HG03520 (cell line): ENCODE measurements around the gene CAP2.
"Not testable (repeated sequence)": the region's sequence is repeated elsewhere in the genome, so short reads cannot be mapped to it uniquely, and the experiment has no call there.

Experiments
- ATAC-seq: cut with Tn5 transposase; IDR thresholded peaks from one replicate; pipeline ENCODE4 v1.9.1; 2021; ENCODE audit warnings: mild to moderate bottlenecking, moderate library complexity; ENCODE audit not compliant: unreplicated experiment

Gene CAP2

GRCh38 chr6:17395112-17395511 lies 1.7 kb downstream of the CAP2 start:
- no peak for ATAC-seq

DNA sequence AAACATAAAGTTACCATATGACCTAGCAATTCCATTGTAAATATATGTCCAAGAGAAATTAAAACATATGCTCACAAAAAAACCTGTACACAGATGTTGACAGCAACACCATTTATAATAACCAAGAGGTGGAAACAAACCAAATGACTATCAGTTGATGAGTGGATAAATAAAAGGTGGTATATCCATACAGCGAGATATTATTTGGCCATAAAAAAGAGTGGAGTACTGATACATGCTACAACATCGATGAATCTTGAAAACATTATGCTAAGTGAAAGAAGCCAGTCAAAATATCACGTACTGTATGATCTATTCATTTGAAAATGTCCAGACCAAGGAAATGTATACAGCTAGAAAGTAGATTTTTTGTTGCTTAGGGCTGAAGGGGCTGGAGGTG lies 2.9 kb downstream of the CAP2 start:
- no peak for ATAC-seq

- no peak for ATAC-seq
These were observed 4.4 kb downstream of the CAP2 start for GRCh38 chr6:17397764-17398194.

DNA sequence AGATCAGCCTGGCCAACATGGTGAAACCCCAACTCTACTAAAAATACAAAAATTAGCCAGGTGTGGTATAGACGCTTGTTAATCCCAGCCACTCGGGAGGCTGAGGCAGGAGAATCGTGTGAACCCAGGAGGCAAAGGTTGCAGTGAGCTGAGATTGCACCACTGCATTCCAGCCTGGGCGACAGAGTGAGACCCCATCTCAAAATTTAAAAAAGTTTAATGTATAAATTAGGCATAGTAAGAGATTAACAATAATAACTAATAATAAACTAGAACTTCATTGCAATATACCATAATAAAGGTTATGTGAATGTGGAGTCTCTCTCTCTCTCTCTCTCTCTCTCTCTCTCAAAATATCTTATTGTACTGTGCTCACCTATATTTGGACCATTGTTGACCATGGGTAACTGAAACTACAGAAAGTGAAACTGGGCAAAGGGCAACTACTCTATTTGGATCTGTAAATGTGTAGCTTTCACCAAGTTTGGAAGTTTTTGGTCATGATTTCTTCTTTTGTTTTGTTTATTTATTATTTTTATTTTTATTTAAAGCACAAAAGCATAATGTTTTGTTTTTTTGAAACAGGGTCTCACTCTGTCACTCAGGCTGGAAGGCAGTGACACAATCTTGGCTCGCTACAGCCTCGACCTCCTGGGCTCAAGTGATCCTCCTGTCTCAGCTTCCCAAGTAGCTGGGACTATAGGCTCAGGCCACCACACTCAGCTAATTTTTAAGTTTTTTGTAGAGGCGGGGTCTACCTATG lies 12.0 kb downstream of the CAP2 start:
- not testable (repeated sequence) for ATAC-seq

DNA sequence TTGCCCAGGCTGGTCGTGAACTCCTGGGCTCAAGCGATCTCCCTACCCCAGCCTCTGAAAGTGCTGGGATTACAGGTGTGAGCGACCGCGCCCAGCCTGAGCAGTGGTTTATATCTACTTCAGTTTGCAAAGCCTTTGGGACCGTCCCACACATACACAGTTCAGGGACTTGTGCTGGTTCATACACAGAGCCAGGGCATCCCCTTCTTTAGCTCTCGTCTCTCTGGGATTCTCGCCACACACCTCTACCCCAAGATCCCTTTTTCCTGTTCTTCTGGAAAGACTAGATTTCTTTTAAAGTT lies 12.5 kb downstream of the CAP2 start:
- no peak for ATAC-seq

- no peak for ATAC-seq
These were observed 14.7 kb downstream of the CAP2 start for GRCh38 chr6:17408081-17408480.

GRCh38 chr6:17410281-17410680 lies 16.9 kb downstream of the CAP2 start:
- ATAC-seq = no peak

DNA sequence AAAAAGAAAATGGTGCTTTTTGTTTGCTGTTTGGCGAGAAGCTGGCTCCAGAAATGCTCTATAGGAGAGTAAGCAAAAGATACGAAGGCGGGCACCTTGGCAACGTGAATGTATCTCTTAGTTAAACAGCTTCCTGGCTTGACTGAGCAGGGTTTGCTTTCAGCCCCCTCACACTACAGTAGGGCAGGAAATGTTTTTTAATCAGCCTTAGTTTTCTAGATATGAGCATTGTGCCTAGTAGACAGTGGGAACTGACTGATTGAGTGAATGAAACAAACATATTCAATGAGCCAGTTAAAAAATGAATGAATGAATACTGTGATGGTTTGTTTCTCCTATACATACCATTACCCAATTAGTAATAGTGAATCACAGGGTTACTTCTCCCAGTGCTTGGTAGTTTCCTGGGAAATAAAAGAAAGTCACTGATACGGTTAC lies 19.9 kb downstream of the CAP2 start:
- ATAC-seq = no peak

- not testable (repeated sequence) for ATAC-seq
These were observed 21.0 kb downstream of the CAP2 start for GRCh38 chr6:17414395-17414794.

DNA sequence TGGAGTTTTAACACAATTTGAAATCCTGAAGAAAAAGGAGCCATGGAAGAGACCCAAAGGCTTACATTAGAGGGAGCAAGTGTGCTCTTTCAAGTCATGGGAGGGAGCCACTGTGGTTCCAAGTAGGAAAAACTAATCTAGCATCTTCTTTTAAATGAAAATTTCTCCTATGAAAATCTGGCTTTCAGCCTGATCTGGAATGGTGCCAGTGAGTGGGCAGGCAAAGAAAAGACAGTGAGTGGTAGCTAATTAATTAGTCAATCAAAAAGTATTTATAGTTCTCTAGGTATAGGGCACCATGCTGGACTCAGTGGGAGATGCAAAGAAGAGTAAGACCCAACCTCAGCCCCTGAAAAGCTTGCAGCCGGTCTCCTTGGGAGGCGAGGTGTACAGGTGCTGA lies 21.9 kb downstream of the CAP2 start:
- ATAC-seq = no peak

DNA sequence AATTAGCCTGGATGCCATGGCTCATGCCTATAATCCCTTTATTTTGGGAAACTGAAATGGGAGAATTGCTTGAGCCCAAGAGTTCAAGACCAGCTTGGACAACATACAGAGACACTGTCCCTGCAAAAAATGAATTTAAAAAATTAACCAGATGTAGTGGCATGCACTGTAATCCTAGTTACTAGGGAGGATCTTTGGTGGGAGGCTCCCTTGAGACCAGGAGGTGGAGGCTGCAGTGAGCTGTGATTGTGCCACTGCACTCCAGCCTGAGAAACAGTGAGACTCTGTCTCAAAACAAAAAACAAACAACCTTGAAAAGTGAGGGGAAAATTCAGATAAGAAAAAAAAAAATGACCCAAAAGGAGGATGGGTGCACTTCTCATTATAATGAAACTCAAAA lies 23.4 kb downstream of the CAP2 start:
- ATAC-seq = no peak

- no peak for ATAC-seq
These were observed 24.4 kb downstream of the CAP2 start for GRCh38 chr6:17417817-17418216.

- no peak for ATAC-seq
These were observed 25.1 kb downstream of the CAP2 start for GRCh38 chr6:17418281-17419188.

DNA sequence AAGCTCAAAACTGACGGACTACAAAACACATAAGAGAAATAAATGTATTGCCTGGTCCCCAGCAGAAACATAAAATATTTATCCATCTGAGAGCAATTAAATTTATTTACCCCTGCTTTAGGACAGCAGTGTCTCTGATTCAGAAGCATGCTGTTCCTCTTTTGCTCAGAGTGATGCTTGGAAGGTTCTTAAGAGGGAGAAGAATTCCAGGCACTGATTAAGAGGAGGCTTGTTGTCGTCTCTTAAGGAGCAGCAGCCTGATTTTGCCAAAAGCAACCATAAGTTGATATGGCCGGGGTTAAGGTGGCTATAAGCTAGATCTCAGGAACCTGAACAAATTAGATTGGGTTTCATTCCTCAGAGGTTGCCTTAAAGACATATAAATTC lies 25.8 kb downstream of the CAP2 start:
- no peak for ATAC-seq

- no peak for ATAC-seq
These were observed 27.0 kb downstream of the CAP2 start for GRCh38 chr6:17420368-17420767.

DNA sequence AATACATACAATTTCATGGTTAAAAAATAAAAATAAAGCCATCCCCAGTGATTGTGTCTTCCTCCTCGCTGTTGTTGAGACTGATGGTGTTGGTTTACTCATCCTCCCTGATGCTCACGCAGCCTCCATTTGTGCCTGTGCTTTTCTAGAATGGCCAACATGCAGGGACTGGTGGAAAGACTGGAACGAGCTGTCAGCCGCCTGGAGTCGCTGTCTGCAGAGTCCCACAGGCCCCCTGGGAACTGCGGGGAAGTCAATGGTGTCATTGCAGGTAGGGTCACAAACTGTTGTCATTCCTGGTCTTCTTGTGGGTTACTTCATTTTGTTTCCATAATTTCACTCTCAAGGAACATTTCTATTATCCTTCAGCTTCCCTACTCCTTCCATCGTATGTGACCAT lies 28.0 kb downstream of the CAP2 start:
- ATAC-seq = no peak

DNA sequence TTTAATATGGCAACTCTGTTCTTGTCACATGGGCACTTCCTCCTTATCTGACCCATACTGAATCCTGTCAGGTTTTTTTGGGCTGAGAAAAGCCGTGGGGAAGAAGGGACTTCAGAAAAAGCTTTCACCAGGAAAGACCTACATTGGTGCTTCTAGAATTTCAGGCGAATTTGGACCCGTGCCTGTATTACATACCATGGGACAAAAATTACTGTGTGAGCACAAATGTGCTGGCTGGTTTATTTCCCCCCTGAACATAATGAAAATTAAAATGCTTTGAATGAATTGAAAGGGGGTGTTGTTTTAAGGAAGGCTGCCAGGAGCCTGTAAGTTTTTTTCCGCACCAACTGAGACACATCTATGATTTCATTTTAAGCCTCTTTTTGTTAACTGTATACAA lies 29.6 kb downstream of the CAP2 start:
- no peak for ATAC-seq

- no peak for ATAC-seq
These were observed 33.7 kb downstream of the CAP2 start for GRCh38 chr6:17427062-17427461.

DNA sequence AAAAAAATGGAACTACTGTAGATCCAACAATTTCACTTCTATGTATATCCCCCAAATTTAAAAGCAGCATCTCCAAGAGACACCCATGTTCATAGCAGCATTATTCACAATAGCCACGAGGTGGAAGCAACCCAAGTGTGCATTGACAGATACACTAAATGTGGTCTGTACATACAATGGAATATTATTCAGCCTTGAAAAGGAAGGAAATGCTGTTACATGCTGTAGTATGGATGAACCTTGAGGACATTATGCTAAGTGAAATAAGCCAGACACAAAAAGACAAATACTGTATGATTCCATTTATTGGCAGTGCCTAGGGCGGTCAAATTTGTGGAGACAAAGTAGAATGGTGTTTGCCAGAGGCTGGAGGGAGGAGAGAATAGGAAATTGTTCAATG lies 34.2 kb downstream of the CAP2 start:
- no peak for ATAC-seq

DNA sequence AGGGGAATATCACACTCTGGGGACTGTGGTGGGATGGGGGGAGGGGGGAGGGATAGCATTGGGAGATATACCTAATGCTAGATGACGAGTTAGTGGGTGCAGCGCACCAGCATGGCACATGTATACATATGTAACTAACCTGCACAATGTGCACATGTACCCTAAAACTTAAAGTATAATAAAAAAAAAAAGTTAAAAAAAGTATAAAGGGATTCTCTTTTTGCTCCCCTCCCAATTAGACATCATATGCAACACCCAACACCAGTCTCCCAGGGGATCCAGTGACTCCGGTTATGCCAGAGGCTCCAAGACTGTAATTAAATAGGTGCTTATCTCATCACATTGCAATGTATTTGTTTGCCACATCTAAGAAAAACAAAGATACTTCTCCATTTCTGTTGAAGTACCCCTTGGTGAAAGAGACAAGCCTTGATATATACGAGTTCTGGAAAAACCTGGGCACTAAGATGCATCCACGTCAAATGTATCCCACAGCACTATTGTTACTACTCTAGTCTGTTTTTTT lies 35.3 kb downstream of the CAP2 start:
- not testable (repeated sequence) for ATAC-seq

GRCh38 chr6:17429383-17430061 lies 36.1 kb downstream of the CAP2 start:
- ATAC-seq = no peak
